ENCODE results near the gene SLC16A12. TPM values are rescaled to one million over a fixed set of nuclear protein-coding genes. Genes with fewer than 3 reads are reported as not detected.
A peak's percentile ranks its signal among the peaks of the same experiment; 100 is the strongest.
"Not testable (repeated sequence)": the region's sequence is repeated elsewhere in the genome, so short reads cannot be mapped to it uniquely, and the experiment has no call there.

Gene SLC16A12
- total RNA-seq, 1 experiment from 2014 or later = 0.08 TPM

DNA sequence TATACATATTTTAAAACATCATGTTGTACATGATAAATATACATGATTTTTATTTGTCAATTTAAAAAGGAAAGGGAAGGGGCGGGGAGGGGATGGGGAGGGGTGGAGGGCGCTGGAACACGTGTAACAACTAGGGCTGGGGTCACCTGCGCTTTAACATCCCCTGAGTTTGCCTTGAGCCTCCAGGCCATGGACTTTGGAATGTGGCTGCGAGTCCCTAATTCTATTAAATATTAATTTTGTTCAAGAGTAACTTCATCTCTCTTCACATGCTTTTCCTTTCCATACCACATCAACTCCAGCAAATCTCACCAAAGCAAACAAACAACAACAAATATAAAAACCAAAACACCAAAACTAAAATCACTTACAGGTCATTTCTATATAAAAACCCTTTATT, 110.4 kb downstream of the SLC16A12 start:
- DNase-seq (ENCODE audit: low spot score) = no peak

DNA sequence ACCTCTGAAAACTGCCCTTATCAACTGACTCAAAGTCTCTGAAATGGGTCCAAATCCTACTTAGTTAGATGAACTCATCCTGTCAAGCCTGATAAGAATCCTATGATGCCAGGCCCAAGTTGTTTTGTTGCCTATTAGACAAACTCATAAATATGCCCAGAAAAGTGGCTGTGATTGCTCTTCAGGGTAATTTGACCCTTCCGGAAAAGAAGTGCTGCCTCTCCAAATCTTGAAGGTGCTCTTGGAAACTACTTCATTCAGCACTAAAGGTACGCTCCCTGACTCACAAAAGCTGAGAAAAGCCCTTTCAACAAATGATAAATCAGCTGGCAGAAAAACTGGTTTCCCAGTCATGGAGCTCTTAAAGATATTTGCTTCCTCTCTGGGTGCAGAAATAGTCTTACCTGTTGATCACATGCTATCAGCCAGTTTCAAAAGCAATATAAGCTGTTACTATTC, 114.3 kb downstream of the SLC16A12 start:
- DNase-seq (ENCODE audit: low spot score) = no peak

DNA sequence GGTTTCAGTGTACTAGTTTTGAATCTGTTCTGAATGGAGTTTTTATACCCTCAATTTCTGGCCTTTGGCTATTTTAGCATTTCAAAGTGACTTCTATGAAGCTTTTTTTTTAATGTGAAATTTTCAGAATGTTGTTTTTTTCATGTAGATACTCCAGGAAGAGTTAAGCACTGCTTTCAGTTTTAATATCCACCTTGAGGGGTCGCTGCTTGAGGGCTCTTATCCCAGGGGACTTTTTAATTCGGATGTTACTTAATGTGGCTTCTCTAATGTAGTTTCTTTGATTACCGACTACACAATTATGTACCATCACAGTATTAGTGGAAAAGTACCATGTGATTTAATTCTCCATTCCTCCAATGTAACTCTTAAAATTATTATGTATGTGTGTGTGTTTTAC, 115.8 kb downstream of the SLC16A12 start:
- no peak for DNase-seq (ENCODE audit: low spot score)

DNA sequence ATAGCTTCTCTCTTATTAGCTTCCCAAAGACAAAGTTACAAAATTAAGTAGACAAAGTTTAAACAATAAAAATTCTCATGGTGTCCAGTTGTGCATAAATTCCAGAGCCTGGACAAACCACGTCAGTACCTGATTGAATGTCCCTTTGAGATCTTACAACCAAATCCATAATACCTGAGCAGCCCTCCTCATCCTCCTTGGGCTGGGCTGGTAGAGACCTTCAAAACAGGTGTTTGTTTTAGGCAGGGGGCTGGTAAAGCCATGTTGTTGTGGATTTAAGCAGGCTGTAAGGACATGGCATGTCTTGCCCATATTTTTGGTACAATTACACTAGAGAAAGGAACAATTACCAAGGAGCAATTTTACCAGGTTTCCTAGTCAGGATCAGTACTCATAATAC, 118.9 kb downstream of the SLC16A12 start:
- no peak for DNase-seq (ENCODE audit: low spot score)

DNA sequence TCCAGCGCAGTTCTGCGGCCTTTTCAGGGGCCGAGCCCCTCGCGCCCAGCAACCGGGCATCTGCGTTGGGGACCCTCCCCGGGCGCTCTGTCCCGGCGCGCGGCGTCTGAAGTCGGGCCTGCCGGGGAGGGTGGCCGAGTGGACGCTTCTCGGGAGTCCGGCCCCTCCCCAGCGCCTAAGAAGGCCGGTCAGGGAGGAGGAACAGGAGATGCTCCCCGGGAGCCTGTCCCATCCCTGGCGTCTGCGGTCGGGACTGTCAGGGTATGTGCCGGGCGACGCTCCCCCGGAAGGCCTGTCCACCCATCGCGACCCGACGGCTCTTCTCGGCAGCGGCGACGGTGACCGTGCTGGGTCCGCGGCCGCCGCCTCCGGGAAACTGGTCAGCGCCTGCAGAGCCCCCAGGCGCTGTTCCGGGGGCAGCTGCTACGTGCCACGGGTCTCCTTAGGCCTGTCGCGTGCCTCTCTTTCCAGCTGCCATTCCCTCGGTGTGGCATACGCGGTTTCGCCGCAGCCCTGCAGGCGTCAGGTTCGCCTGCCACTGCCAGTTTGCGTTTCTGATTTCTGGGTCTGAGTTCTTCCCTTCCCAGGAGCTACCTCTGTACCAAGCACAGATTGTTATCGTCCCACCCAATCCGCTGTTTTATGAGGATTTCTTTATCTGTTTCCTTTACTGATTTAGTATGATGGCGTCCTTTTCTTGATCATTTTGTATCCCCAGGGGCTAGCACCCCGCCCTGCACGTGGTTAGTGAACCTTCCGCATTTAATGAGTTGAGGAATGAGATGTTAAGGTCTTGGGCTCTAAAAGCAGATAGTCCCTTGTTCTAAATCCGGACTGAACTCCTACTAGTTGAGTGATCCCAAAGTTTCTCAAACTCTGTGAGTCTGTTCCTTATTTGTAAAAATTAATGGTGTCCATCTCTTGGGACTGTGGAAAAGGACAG, 120.2 kb downstream of the SLC16A12 start:
- peak; percentile 31 for DNase-seq (ENCODE audit: low spot score)

DNA sequence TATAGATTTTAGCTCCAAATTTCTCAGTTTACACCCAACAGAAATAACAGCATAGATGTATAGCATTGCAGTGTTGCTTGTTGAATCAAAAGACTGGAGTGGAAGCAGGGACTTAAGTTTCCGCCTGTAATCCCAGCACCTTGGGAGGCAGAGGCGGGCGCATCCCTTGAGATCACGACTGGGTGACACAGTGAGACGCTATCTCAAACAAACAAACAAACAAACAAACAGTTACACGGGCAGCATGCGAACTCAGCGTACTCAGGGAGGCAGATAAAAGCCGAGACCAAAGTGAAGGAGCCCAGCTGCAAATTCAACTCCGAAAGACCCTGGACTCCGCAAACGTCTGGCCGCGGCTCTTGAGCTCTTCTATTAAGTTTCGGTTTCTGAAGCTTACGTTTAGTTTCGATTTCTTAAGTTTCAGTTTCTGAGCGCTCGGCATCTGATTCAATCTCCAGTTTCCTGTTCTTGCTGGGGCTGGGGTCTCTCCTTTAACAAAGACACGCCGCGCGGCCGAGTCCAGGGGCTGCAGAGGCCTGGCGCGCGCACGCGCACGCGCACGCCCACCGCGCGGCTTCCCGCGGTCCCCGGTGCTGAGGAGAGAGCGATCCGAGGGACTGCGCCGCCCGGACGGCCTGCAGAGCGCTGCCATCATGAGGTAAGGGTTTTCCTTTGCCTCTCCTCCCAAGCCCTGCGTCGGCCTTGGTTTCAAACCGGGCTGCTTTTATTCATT, 121.1 kb downstream of the SLC16A12 start, which contains the start of gene IFIT5:
TSS of gene IFIT5 (plus strand) at position 423 of the 733 bp plus-strand sequence. CDS start at position 654, 231 bp downstream.
- peak; percentile 73 for DNase-seq (ENCODE audit: low spot score)

DNA sequence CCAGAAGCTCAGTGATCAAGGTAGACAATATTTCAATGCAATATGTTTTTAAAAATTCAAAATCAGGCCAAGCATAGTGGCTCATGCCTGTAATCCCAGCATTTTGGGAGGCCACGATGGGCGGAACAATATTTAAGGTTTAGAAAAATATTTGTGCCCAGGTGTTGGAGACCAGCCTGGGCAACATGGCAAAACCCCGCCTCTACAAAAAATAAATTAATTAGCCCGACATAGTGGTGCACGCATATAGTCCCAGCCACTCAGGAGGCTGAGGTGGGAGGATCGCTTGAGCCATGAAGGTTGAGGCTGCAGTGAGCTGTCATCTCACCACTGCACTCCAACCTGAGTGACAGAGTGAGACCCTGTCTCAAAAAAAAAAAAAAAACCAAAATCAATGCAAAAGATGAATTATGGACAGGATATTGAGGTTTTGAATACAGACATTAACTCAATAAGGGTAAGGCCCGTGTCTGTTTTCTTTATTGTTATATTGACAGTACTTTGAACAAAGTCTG, 121.9 kb downstream of the SLC16A12 start:
- DNase-seq (ENCODE audit: low spot score) = no peak

DNA sequence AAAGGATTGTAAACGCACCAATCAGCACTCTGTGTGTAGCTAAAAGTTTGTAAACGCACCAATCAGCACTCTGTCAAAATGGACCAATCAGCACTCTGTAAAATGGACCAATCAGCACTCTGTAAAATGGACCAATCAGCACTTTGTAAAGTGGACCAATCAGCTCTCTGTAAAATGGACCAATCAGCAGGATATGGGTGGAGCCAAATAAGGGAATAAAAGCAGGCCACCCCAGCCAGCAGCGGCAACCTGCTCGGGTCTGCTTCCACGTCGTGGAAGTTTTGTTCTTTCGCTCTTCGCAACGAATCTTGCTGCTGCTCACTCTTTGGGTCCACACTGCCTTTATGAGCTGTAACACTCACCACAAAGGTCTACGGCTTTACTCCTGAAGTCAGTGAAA, 123.1 kb downstream of the SLC16A12 start:
- not testable (repeated sequence) for DNase-seq (ENCODE audit: low spot score)

DNA sequence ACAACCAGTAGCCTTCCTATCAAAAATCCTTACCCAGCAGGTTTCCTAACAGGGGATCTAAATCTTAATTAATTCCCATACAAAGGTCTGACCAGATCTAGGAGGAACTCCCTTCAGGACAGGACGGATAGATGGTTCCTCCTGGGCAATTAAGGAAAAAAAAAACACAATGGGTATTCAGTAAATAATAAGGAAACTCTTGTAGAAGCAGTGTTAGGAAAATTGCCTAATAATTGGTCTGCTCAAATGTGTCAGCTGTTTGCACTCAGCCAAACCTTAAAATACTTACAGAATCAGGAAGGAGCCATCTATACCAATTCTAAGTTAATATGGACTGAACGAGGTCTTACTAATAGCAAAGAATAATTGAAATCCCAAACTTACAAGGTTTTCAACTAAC, 124.3 kb downstream of the SLC16A12 start:
- DNase-seq (ENCODE audit: low spot score) = not testable (repeated sequence)

DNA sequence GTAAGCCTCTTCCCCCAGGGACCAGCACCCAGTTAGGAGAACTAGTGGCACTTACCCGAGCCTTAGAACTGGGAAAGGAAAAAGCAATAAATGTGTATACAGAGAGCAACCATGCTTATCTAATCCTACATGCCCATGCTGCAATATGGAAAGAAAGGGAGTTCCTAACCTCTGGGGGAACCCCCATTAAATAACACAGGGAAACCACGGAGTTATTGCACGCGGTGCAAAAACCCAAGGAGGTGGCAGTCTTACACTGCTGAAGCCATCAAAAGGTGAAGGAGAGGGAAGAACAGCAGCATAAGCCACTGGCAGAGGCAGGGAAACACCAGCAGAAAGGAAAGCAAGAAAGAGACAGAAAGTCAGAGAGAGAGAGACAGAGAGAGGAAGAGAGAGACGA, 124.8 kb downstream of the SLC16A12 start:
- DNase-seq (ENCODE audit: low spot score) = not testable (repeated sequence)

DNA sequence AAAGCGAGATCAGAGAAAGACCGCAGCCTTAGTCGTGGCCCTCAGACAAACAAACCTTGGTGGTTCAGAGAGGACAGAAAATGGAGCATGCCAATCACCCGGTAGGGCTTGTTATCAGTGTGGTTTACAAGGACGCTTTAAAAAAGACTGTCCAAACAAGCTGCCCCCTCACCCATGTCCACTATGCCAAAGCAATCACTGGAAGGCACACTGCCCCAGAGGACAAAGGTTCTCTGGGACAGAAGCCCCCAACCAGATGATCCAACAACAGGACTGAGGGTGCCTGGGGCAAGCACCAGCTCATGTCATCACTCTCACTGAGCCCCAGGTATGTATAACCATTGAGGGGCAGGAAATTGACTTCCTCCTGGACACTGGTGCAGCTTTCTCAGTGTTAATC, 126.1 kb downstream of the SLC16A12 start:
- DNase-seq (ENCODE audit: low spot score) = not testable (repeated sequence)

DNA sequence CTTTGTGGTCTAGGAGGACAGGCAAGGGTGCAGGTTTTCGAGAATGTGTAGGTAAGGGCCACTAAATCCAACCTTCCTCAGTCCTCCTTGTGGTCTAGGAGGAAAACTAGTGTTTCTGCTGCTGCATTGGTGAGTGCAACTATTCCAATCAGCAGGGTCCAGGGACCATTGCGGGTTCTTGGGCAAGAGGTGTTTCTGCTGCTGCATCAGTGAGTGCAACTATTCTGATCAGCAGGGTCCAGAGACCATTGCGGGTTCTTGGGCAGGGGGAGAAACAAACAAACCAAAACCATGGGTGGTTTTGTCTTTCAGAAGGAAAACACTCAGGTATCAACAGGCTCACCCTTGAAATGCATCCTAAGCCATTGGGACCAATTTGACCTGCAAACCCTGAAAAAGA, 127.6 kb downstream of the SLC16A12 start:
- DNase-seq (ENCODE audit: low spot score) = not testable (repeated sequence)

DNA sequence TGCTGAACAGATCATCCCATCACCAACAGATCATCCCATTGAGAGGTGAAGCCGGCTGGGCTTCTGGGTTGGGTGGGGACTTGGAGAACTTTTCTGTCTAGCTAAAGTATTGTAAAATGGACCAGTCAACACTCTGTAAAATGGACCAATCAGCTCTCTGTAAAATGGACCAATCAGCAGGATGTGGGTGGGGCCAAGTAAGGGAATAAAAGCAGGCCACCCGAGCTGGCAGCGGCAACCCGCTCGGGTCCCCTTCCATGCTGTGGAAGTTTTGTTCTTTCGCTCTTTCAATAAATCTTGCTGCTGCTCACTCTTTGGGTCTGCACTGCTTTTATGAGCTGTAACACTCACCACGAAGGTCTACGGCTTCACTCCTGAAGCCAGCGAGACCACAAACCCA, 129.2 kb downstream of the SLC16A12 start:
- not testable (repeated sequence) for DNase-seq (ENCODE audit: low spot score)

DNA sequence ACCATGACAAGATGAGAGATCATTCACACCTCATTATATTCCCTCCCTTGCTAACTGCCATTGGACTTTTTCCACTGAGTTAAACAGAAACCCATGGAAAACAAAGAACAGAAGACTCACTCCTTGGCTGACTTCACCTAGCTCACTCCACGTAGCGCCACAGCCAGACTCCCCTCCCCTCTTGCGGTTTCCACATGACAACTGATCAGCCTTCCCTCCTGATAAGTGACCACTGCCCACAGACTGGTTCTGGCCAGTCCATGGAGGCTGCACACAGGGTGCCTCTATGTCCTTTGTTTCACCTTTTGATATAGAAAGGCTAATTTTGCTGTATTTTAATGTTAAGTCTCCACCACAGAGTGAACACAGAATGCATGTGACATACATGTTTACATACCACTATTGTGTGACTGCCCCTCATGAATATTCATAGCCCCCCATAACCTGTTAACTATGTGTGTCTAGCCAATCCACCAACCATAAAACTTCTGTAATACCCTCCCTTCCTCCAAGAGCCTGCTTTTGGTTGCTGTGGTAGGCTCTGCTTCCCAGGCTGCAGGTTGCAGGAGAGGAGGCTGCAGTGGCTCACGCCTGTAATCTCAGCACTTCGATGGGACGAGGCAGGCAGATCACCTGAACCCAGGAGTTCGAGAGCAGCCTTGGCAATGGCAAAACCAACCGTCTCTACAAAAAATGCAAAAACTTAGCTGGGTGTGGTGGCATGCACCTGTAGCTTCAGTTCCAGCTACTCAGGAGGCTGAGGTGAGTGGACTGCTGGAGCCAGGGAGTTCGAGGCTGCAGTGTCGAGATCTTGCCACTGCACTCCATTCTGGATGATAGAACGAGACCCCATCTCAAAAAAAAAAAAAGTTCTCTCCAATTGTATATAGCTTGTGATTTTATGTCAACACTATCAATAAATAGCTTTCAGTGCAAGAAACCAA, 131.0 kb downstream of the SLC16A12 start:
- DNase-seq (ENCODE audit: low spot score) = no peak

DNA sequence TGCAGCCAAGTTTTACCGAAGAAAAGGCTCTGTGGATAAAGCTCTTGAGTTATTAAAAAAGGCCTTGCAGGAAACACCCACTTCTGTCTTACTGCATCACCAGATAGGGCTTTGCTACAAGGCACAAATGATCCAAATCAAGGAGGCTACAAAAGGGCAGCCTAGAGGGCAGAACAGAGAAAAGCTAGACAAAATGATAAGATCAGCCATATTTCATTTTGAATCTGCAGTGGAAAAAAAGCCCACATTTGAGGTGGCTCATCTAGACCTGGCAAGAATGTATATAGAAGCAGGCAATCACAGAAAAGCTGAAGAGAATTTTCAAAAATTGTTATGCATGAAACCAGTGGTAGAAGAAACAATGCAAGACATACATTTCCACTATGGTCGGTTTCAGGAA, 132.4 kb downstream of the SLC16A12 start:
- no peak for DNase-seq (ENCODE audit: low spot score)

DNA sequence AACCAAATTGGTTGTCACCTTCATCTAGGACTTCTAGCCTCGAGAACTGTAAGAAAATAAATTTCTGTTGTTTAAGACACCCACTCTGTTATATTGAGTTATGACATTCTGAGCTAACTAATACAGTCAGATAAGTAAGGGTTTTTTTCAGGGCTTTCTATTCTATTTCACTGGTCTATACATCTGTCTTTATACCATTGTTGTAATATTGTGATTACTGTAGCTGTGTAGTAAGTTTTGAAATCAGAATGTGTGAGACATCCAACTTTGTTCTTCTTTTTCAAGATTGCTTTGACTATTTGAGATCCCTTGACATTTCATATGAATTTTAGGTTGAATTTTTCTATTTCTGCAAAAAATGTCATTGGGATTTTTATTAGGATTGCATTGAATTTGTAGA, 135.4 kb downstream of the SLC16A12 start:
- no peak for DNase-seq (ENCODE audit: low spot score)

DNA sequence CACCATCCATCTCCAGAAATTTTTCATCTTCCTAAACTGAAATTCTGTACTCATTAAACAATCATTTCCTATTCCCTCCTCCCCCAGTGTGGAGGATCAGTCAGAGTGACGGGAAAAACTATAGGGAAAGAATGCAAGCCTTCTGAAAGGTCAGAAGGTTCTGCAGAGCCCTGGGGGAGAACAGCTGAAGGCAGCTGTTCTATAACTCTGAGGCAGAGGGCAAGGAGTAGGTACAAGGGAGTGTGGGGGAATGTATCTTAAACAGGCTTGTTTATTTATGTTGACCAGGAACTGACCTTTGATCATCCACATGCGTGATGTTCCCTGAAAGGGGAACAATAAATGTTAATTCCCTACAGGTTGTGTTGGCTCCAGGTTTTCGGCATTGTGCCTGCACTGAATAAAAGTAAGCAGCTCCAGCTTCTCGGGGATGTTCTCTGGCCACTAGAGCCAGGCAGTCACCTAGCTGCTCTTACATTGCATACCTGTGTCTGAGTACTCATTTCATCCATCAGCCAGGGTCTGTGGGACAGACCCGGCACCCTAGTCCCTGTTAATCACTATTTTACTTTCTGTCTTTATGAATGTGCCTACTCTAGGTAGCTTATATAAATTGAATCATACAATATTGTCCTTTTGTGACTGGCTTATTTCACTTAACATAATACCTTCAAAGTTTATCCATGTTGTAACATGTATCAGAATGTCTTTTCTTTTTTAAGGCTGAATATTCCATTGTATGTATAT, 137.2 kb downstream of the SLC16A12 start:
- no peak for DNase-seq (ENCODE audit: low spot score)

DNA sequence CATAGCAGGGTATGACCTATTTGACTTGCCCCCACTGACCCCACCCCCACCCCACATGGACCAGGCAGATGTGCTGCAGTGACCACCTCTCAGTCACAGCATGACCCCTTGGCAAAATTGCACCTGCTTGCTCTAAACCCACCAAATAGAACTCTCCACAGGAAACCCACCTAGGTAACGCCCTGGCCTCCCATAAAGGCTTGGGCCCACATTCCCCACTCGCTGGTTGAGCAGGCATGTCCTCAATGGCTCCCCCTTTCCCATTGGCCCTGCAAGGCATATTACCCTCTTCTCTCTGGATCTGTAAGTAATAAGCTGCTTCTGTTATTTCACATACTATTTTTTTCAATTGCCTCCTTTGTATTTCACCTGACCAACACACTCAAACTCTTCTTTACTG, 140.3 kb downstream of the SLC16A12 start:
- no peak for DNase-seq (ENCODE audit: low spot score)

DNA sequence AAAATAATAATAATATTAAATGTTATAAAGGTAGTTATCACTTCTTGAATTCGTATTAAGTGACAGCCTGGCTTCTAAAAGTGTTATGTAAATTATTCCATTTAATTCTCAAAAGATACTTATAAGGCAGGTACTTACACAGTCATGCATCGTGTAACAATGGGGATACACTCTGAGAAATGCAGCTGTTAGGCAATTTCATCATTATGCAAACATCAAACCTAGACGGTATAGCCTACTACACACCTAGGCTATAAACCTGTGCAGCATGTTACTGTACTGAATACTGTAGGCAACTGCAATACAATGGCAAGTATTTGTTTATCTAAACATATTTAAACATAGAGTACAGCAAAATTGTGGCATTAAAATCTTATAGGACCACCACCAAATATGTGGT, 141.5 kb downstream of the SLC16A12 start:
- no peak for DNase-seq (ENCODE audit: low spot score)

DNA sequence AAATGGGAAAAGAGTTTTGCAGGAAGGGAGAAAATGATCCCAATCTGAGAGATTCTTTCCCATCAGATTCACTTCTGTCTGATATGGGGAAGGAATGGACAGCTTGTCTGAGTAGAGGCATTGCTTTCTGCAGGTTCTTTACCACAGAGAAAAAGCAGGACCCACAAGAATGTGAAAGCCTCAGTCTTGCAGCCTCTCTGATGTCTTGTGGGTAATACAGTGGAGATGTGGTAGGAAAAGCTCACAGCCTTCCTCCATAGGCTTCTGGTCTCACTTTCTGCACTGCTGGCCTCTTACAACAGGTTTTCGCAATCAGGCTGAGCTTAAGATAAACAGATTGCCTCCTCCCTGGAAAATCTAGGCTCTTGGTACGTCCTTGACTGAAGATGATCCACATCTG, 142.4 kb downstream of the SLC16A12 start:
- DNase-seq (ENCODE audit: low spot score) = peak; percentile 61

Data from H4 (cell line).